Spleen (tissue), 7 donors: ENCODE data around the gene POLA1.

Source experiments
- POLR2A ChIP-seq, 3 donors: fragments of 450-650 bp; IDR thresholded peaks; one replicate each; pipeline ENCODE4 v1.5.1; 2017; ENCODE audit warnings: antibody characterized with exemption in 3 of 3, mild to moderate bottlenecking in 1 of 3
- TF ChIP-seq, protein P1 (sequence below), 11 experiments: fragments of 200-600 bp in 7 of 11; fragments of 450-650 bp in 4 of 11; sonication (generic) in 4 of 11; IDR thresholded peaks in 8 of 11; conservative IDR thresholded peaks in 3 of 11; 1 replicate in 7 of 11; 2 replicates in 4 of 11; pipeline versions ENCODE4 v1.4.0 to v1.8.0; 2016 to 2021; ENCODE audit warnings: antibody characterized with exemption in 11 of 11, inconsistent platforms in 4 of 11, mild to moderate bottlenecking in 1 of 11
- donor health status: DM: no; HTN: no; CAD: no; lungs with moderate emphysema.
- donor health status: DM: no; HTN: no; CAD: no.
- donor health status: DM: no; HTN: no; CAD: no.

DNA sequence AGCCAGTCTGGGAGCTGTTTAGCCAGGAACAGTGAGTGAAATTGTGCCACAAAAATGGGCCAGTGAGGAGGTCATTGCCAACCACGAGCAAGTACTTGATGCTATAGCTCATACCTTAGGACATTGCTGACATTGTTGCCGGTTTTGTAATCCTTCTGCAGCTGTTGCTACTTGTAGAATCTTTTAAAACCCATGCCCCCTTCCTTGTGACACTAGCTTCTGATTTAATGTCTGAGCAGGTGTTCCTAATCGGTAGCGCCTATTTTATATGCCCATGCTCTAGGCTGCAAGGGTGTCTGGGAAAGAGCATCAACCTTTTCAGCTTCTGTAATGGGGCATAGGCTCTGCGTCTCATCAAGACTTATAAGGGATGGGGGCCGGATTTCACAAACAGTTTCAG, 2.6 kb downstream of the POLA1 start:
- TF ChIP-seq, protein P1, sequence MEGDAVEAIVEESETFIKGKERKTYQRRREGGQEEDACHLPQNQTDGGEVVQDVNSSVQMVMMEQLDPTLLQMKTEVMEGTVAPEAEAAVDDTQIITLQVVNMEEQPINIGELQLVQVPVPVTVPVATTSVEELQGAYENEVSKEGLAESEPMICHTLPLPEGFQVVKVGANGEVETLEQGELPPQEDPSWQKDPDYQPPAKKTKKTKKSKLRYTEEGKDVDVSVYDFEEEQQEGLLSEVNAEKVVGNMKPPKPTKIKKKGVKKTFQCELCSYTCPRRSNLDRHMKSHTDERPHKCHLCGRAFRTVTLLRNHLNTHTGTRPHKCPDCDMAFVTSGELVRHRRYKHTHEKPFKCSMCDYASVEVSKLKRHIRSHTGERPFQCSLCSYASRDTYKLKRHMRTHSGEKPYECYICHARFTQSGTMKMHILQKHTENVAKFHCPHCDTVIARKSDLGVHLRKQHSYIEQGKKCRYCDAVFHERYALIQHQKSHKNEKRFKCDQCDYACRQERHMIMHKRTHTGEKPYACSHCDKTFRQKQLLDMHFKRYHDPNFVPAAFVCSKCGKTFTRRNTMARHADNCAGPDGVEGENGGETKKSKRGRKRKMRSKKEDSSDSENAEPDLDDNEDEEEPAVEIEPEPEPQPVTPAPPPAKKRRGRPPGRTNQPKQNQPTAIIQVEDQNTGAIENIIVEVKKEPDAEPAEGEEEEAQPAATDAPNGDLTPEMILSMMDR (IDR thresholded peaks at IDR 0.05 in 8 of 11, conservative IDR thresholded peaks at IDR 0.05 in 3 of 11), result no peak
- no peak for TF ChIP-seq POLR2A (IDR thresholded peaks at IDR 0.05)
